IMR-90 (cell line): ENCODE results near the gene ZBTB39. TPM values are rescaled to one million over a fixed set of nuclear protein-coding genes. Genes with fewer than 3 reads are reported as not detected.
A peak's percentile ranks its signal among the peaks of the same experiment; 100 is the strongest.

Experiments used
- ATAC-seq: fragments of 200-7000 bp; cut with Tn5 transposase; 2 replicates; pipeline ENCODE4 v1.9.1; 2020; ENCODE audit warnings: low read depth, mild to moderate bottlenecking, moderate library complexity
- BruUV-seq: library from RNA; stranded (reverse); fragments of 400-500 nt; replicated peaks from 2 replicates; lab custom pipeline; 2021; lab: Mats Ljungman, UMichigan
- CTCF ChIA-PET: fragments of 300-600 bp; formaldehyde crosslinking; extraction: SDS; loops from one replicate; lab custom pipeline; 2021; ENCODE audit warnings: antibody characterized with exemption; lab: Yijun Ruan, JAX
- POLR2A ChIA-PET: fragments of 300-600 bp; sonication (Branson Sonifier 250); formaldehyde crosslinking; loops from one replicate; lab custom pipeline; 2022; ENCODE audit warnings: antibody characterized with exemption; ENCODE audit not compliant: unreplicated experiment; lab: Charles Lee
- DNase-seq: peaks from one replicate; pipeline ENCODE4 v3.0.0; 2013
- H2AFZ ChIP-seq: replicated peaks from 2 replicates; pipeline ENCODE3; 2013; ENCODE audit warnings: low read length, mild to moderate bottlenecking; ENCODE audit not compliant: poor library complexity
- H2AK5ac ChIP-seq: 2 replicates; pipeline ENCODE4 v1.6.1; 2013; ENCODE audit warnings: low read depth, low read length, inconsistent platforms
- H2AK9ac ChIP-seq: replicated peaks from 2 replicates; pipeline ENCODE3; 2013; ENCODE audit warnings: mild to moderate bottlenecking, low read depth, low read length, moderate library complexity; ENCODE audit not compliant: poor library complexity
- H2BK120ac ChIP-seq: 2 replicates; pipeline ENCODE4 v1.6.1; 2013; ENCODE audit warnings: low read depth, low read length, inconsistent platforms
- H2BK15ac ChIP-seq: 3 replicates; pipeline ENCODE4 v1.6.1; 2013; ENCODE audit warnings: low read depth, low read length, inconsistent platforms
- H2BK20ac ChIP-seq: 2 replicates; pipeline ENCODE4 v1.6.1; 2013; ENCODE audit warnings: low read depth, mild to moderate bottlenecking, inconsistent platforms, low read length, moderate library complexity
- H2BK5ac ChIP-seq: 2 replicates; pipeline ENCODE4 v1.6.1; 2013; ENCODE audit warnings: mild to moderate bottlenecking, low read depth, low read length, inconsistent platforms; ENCODE audit not compliant: poor library complexity, severe bottlenecking
- H3K14ac ChIP-seq: replicated peaks from 2 replicates; pipeline ENCODE4 v1.6.1; 2013; ENCODE audit warnings: low read depth, low read length, inconsistent platforms
- H3K18ac ChIP-seq: 2 replicates; pipeline ENCODE4 v1.6.1; 2013; ENCODE audit warnings: low read depth, low read length, control low read depth
- H3K23ac ChIP-seq: 2 replicates; pipeline ENCODE4 v1.6.1; 2013; ENCODE audit warnings: low read depth, low read length, inconsistent platforms
- H3K27ac ChIP-seq: 2 replicates; pipeline ENCODE4 v1.5.1; 2013; ENCODE audit warnings: mild to moderate bottlenecking, control low read depth, low read length; ENCODE audit not compliant: insufficient read depth
- H3K27me3 ChIP-seq: 2 replicates; pipeline ENCODE4 v1.6.1; 2013; ENCODE audit warnings: low read length; ENCODE audit not compliant: control insufficient read depth, insufficient read depth
- H3K36me3 ChIP-seq: 2 replicates; pipeline ENCODE4 v1.6.1; 2013; ENCODE audit warnings: low read length, mixed read lengths; ENCODE audit not compliant: control insufficient read depth, insufficient read depth
- H3K4ac ChIP-seq: 2 replicates; pipeline ENCODE4 v1.6.1; 2013; ENCODE audit warnings: low read depth, low read length, inconsistent platforms
- H3K4me1 ChIP-seq: 2 replicates; pipeline ENCODE4 v1.6.1; 2013; ENCODE audit warnings: low read length, mixed read lengths; ENCODE audit not compliant: control insufficient read depth, insufficient read depth
- H3K4me2 ChIP-seq: 2 replicates; pipeline ENCODE4 v1.6.1; 2013; ENCODE audit warnings: low read depth, mild to moderate bottlenecking, control low read depth, low read length, moderate library complexity
- H3K4me3 ChIP-seq: 2 replicates; pipeline ENCODE4 v1.5.1; 2013; ENCODE audit warnings: low read depth, mild to moderate bottlenecking, control low read depth, low read length, moderate library complexity; ENCODE audit not compliant: insufficient read depth
- H3K56ac ChIP-seq: 2 replicates; pipeline ENCODE4 v1.6.1; 2013; ENCODE audit warnings: low read length, inconsistent platforms; ENCODE audit not compliant: insufficient read depth; ENCODE audit errors: extremely low read depth
- H3K79me1 ChIP-seq, 2 experiments: 2 replicates each; pipeline ENCODE4 v1.6.1; 2013; ENCODE audit warnings: low read length in 2 of 2, inconsistent platforms in 1 of 2, low read depth in 1 of 2
- H3K9ac ChIP-seq: 2 replicates; pipeline ENCODE4 v1.6.1; 2013; ENCODE audit warnings: low read depth, low read length, control low read depth
- H3K9me1 ChIP-seq: 2 replicates; pipeline ENCODE4 v1.6.1; 2013; ENCODE audit warnings: low read length, inconsistent platforms; ENCODE audit not compliant: insufficient read depth
- H3K9me3 ChIP-seq: 2 replicates; pipeline ENCODE4 v1.6.1; 2013; ENCODE audit warnings: low read length; ENCODE audit not compliant: control insufficient read depth, insufficient read depth
- H4K20me1 ChIP-seq: 2 replicates; pipeline ENCODE4 v1.6.1; 2013; ENCODE audit warnings: low read length, inconsistent platforms; ENCODE audit not compliant: insufficient read depth
- H4K5ac ChIP-seq: 2 replicates; pipeline ENCODE4 v1.6.1; 2013; ENCODE audit warnings: mild to moderate bottlenecking, low read depth, low read length, control low read depth
- H4K8ac ChIP-seq, 2 experiments: 2 replicates each; pipeline ENCODE4 v1.6.1; 2013; ENCODE audit warnings: low read depth in 2 of 2, low read length in 2 of 2, control low read depth in 1 of 2, inconsistent platforms in 1 of 2
- H4K91ac ChIP-seq: 2 replicates; pipeline ENCODE4 v1.6.1; 2013; ENCODE audit warnings: low read depth, low read length, inconsistent platforms; ENCODE audit not compliant: insufficient read depth
- BHLHE40 ChIP-seq: fragments of 150-350 bp; IDR thresholded peaks from 2 replicates; pipeline ENCODE4 v1.6.1; 2016; ENCODE audit warnings: mild to moderate bottlenecking, low read depth, low read length
- MXI1 ChIP-seq: IDR thresholded peaks from 2 replicates; pipeline ENCODE4 v1.6.1; 2012; ENCODE audit warnings: low read depth, mild to moderate bottlenecking, low read length, moderate library complexity, borderline replicate concordance
- NFE2L2 ChIP-seq: fragments of 150-350 bp; IDR thresholded peaks from 2 replicates; pipeline ENCODE4 v1.6.1; 2016; ENCODE audit warnings: low read depth, mild to moderate bottlenecking, low read length
- RAD21 ChIP-seq: IDR thresholded peaks from 2 replicates; pipeline ENCODE4 v1.6.1; 2012; ENCODE audit warnings: low read length, improper control_type of control experiment
- RCOR1 ChIP-seq: IDR thresholded peaks from 2 replicates; pipeline ENCODE4 v1.6.1; 2012; ENCODE audit warnings: mild to moderate bottlenecking, low read length, improper control_type of control experiment; ENCODE audit not compliant: insufficient replicate concordance
- SMC3 ChIP-seq: fragments of 150-350 bp; IDR thresholded peaks from 2 replicates; pipeline ENCODE4 v1.6.1; 2016; ENCODE audit warnings: low read depth, mild to moderate bottlenecking, antibody characterized with exemption, low read length, moderate library complexity
- WGBS, 2 experiments: methylation state at CpG; one replicate each; pipeline versions ENCODE4 v1.1.5 to v1.1.7; 2013; ENCODE audit warnings: missing lambda C conversion rate in 2 of 2; ENCODE audit not compliant: insufficient read length in 1 of 2; ENCODE audit errors: extremely low coverage in 2 of 2; 5-methylcytosine and 5-hydroxymethylcytosine counted together
- dilution Hi-C: fragments of 300-500 bp; cut with HindIII; formaldehyde crosslinking; loops from one replicate; pipeline ENCODE4 v1.14.3; 2018; ENCODE audit warnings: low sequenced_read_pairs; ENCODE audit not compliant: unreplicated experiment
- in situ Hi-C: fragments of 300-500 bp; cut with MboI; formaldehyde crosslinking; loops from 3 replicates; pipeline ENCODE4 v1.14.3; 2019; ENCODE audit warnings: low sequenced_read_pairs, inconsistent platforms, mixed read lengths
- intact Hi-C: fragments of 100-400 bp; cut with micrococcal nuclease; formaldehyde crosslinking; loops from 2 replicates; pipeline ENCODE4 v1.10.0; 2022
- polyA plus RNA-seq, 3 experiments: library from polyadenylated mRNA; depleted of rRNA; stranded (reverse); fragments of >200 nt; gene quantifications; 2 replicates each; pipeline ENCODE4 v1.2.3, GENCODE V29; 2012; ENCODE audit warnings: low replicate concordance in 1 of 3
- total RNA-seq: library from RNA; depleted of rRNA; stranded (reverse); fragments of >200 nt; gene quantifications from 2 replicates; pipeline ENCODE4 v1.2.3, GENCODE V29; 2012
- TF ChIP-seq, protein P1 (sequence below): fragments of 150-350 bp; IDR thresholded peaks from 2 replicates; pipeline ENCODE4 v1.6.1; 2017; ENCODE audit warnings: mild to moderate bottlenecking, antibody characterized with exemption, low read length, low read depth
- TF ChIP-seq, protein P2 (sequence below): conservative IDR thresholded peaks from 2 replicates; pipeline ENCODE4 v1.5.1; 2012; ENCODE audit warnings: mild to moderate bottlenecking, low read depth, low read length, improper control_type of control experiment

ZBTB39 gene
- total and polyA plus RNA-seq, 2 of the 4 experiments (the other 2 are of a cell fraction): 4.0 to 5.2 TPM

DNA sequence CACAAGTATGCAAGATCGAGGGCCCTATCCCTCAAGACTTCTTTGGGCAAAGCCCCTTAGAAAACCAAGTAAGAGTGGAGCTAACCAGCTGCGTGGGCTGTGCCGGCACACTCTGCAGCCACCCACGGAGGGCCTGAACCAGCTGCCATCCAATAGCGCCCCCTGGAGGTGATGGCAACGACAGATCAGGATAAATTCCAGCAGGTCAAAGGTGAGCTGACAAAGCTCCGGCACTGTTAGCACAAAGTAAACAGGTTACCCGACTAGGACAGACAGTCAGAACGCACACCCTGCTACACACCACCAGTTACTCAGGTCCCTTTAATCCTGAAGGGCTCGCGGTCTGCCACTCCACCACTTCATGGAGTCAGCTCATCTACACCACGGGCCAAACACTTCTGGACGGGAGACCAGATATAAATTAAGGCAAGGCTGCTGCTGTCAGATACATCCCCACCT, 4.9 kb downstream of the ZBTB39 start:
- in situ Hi-C loops: loop anchor here (10.0 kb wide), 1 partner anchor 367 kb away; the partner anchor contains the start of gene BAZ2A
- no peak overlapping the region for H4K5ac ChIP-seq

More for the DNA sequence above, 4.9 kb downstream of the ZBTB39 start:
- POLR2A ChIA-PET: no interaction called here
- Histone ChIP-seq H3K27ac (no peak overlapping the region), H4K20me1 (peaks cover 46% of the 10 kb centered on the region), H3K9me1 (peaks cover 18% of the 10 kb centered on the region), H2BK20ac (no peak overlapping the region), H4K91ac (no peak overlapping the region), H3K4me2 (no peak overlapping the region), H3K14ac (no peak overlapping the region), H3K9ac (no peak overlapping the region), H3K4me3 (no peak overlapping the region), H2AK5ac (no peak overlapping the region), H3K36me3 (peaks cover 50% of the 10 kb centered on the region), H3K23ac (peak overlapping the region; percentile 32; the same call in 1 of the 2 replicates), H3K56ac (no peak overlapping the region), H3K4me1 (peaks cover 6% of the 10 kb centered on the region), H3K27me3 (no peaks in the 10 kb centered on the region), H3K79me1 (peaks cover 34 to 82% of the 10 kb centered on the region in 2 experiments), H3K18ac (no peak overlapping the region), H3K4ac (peak overlapping the region; percentile 32; the same call in 1 of the 2 replicates), H2BK120ac (no peak overlapping the region), H2BK5ac (no peak overlapping the region), H3K9me3 (no peaks in the 10 kb centered on the region), H2AFZ (no peak overlapping the region), H2BK15ac (no peak overlapping the region), H2AK9ac (peak overlapping the region; percentile 25), H4K8ac (no peak overlapping the region)
- CTCF ChIA-PET: interaction anchor here (0.5 to 1.8 kb wide), 17 partner anchors 10 to 373 kb away, joined by 3 to 7 read pairs (median 3); partner anchors contain the start of gene HSD17B6
- TF ChIP-seq RAD21 (peak; percentile 70), BHLHE40 (peak; percentile 44; the same call in 1 of the 2 replicates), RCOR1 (peak; percentile 73), MXI1 (0 out of 2 replicates have a peak, but pooled peaks have one; percentile 19), NFE2L2 (no peak), SMC3 (peak; percentile 54)
- TF ChIP-seq, protein P1, sequence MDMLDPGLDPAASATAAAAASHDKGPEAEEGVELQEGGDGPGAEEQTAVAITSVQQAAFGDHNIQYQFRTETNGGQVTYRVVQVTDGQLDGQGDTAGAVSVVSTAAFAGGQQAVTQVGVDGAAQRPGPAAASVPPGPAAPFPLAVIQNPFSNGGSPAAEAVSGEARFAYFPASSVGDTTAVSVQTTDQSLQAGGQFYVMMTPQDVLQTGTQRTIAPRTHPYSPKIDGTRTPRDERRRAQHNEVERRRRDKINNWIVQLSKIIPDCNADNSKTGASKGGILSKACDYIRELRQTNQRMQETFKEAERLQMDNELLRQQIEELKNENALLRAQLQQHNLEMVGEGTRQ: no peak
- TF ChIP-seq, protein P2, sequence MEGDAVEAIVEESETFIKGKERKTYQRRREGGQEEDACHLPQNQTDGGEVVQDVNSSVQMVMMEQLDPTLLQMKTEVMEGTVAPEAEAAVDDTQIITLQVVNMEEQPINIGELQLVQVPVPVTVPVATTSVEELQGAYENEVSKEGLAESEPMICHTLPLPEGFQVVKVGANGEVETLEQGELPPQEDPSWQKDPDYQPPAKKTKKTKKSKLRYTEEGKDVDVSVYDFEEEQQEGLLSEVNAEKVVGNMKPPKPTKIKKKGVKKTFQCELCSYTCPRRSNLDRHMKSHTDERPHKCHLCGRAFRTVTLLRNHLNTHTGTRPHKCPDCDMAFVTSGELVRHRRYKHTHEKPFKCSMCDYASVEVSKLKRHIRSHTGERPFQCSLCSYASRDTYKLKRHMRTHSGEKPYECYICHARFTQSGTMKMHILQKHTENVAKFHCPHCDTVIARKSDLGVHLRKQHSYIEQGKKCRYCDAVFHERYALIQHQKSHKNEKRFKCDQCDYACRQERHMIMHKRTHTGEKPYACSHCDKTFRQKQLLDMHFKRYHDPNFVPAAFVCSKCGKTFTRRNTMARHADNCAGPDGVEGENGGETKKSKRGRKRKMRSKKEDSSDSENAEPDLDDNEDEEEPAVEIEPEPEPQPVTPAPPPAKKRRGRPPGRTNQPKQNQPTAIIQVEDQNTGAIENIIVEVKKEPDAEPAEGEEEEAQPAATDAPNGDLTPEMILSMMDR: peak; percentile 78
- intact Hi-C loops: loop anchor here (2.0 to 10.0 kb wide), 3 partner anchors 159 to 357 kb away; partner anchors contain the start of gene ATP5F1B
- peak; percentile 48 for ATAC-seq
- peak; percentile 60 for DNase-seq
- dilution Hi-C loops: no loop called here
- 18% methylated on average over 5 of the region's 13 CpGs; no CpG with 5 or more reads in 1 of the 2 experiments for WGBS, 2 experiments
- BruUV-seq: no TSS peak
